HG02840 (cell line): ENCODE results near the gene PCSK2.

Experiments
- ATAC-seq: cut with Tn5 transposase; IDR thresholded peaks from one replicate; pipeline ENCODE4 v1.9.1; 2021; ENCODE audit warnings: mild to moderate bottlenecking, moderate library complexity, moderate number of reproducible peaks; ENCODE audit not compliant: unreplicated experiment, low FRiP score

Gene PCSK2

DNA sequence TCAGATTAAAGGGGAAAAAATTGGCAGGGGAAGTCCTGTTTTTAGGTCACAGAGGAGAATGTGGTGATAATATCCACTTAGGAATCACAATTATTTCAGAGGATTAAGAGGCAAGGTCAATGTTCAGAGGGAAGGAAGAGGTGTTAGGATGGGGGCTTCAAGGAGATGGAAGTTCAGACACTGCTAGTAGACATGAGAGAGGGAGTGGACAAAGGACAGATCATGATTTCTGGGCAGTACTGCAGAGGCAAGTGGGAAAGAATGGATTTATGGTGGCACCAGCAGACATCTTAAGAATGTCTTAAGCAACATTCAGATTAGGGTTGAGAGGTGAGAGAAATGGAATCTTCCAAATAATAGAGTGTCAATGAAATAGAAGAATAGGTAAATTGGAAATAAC is 9.9 kb downstream of the PCSK2 start:
- no peak for ATAC-seq

DNA sequence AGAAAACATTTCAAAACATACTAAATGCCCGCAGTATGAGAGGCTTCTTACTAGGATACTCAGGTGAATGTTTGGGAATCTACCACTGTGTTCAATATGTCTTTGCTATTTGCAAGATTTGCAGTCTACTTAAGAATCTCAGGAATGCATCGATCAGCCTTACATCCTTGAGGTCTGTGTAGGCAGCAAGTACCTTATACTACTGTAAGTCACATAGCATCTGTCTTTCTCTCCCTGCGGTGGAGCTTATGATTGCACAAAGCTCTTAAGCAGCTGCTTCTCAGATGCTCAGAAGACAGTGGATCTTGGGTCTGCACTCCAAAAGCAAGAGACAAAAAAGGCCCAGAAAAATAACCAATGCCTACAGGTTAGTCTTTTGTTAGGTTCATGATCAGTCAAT is 21.4 kb downstream of the PCSK2 start:
- no peak for ATAC-seq

DNA sequence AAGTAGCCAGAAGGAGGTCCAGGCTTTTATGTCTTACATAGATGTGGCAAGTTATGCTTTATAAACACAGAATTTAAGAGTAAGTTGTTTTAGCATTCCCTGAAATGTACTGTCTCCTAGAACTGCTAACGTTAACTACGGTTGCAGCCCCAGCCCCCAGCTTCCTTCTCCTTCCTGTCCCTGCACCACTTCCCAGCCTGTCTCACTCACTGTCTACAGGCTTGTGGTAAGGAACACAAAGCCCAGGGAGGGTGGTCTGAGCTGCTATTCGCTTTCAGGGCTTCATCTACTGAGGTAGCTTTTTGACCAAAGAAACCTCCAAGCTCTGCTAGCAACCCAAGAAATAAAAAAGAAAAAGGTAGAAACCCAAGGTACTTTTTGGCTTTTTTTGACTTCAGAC is 35.9 kb downstream of the PCSK2 start:
- ATAC-seq: no peak

DNA sequence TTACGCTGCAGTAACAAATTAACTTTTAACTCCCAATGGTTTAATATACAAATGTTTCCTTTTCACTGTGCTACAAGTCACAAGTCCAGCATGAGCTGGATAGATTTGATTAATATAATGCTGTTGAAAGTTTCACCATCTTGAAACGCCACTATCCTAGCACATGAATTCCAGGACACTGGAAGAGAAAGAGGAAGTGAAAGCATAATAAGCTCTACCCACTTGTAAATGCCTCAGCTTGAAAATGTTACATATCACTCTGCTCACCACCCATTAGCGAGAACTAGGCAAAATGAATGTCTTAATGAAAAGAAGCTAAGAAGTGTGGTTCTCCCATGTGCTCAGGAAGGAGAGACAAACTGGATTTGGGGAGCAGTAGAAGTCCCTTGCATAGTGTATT is 46.9 kb downstream of the PCSK2 start:
- no peak for ATAC-seq

DNA sequence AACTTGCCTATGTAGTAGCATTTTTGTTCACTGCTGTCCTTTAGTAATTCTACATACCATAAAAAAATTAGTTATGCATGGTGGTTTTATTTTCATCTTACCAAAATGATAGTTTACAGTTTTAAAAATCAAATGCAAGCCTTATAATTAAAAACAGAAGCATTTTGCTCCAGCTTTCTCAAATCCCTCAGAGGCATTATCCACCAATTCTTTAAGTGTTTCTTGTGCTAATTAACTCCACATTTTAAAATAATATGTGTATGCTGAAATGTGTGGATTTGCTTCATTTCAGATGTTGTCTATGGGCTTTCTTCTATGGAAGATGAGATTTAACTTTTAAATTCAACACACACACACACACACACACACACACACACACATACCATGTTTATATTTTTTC is 49.3 kb downstream of the PCSK2 start:
- ATAC-seq: no peak

DNA sequence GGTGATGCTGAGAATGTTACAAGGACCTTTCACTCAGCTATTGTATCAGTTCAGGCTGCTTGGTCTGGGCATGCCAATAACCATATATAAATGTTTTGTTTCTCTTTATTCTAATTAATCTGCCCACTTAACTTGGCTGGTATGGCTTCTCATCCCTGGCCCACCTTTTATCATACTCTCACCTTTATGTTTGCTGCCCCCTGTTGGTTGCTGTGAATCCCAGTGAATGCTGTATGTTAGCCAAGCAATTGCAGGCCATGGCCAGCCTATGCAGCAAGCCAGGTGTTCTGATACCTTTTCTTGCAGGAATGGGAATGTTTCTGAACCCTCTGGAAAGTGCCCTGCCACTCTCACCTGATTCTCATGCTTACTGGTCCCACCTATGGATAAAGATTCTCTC is 54.6 kb downstream of the PCSK2 start:
- ATAC-seq: no peak

DNA sequence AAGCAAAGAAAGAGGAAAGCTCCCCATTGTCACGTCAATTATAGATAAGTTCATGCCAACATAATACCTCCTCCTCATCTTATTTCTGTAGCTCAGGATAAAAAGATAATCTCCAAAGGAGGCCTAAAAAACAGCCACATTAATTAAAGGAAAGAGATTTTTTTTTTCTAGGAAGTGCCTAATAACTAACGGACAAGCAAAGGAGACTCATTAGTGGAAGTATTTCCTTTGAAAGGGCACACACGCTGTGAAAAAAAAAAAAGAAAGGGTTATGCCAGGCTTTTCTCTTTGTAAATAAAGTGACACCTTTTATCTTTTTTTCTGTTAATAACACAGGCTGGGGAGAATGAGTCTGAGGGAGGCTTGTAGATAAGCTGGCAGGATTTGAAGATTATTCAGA is 55.7 kb downstream of the PCSK2 start:
- ATAC-seq: no peak

DNA sequence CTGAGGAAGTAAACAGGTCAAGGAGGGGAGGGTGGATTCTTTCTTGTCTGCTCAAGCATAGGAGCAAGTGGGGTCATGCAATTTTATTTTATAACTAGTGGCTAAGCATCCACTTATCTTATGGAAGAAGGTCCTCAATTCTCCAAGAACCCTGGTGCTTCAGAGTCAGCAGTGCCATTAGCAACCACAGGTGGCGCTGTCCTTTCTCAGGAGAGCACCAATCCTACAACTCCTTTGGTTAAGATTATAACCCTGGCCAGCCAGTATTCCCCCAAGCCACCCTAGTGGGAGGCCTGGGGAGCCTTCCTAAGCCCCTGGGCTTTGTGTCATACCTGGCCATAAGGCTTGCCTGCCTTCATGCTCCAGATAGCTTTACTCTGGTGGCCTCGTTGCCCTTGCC is 60.7 kb downstream of the PCSK2 start:
- ATAC-seq: no peak

DNA sequence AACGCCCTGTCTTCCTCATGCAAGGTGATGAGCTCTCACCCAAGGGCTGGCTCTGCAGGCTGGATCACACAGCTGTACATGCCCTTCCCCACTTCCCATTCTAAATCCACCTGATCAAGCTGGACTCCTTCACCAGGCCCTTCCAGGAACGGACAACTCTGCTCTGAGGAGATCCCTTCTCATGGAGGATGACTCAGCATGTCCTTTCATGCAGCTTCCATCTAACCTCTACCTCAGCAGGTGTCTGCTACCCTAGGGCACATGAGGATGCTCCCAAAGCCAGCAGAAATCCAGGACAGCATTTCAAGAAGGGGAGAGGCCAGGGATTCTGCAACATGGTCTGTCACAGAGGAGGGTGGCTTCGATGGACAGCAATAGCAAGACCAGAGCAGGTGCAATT is 61.2 kb downstream of the PCSK2 start:
- no peak for ATAC-seq

DNA sequence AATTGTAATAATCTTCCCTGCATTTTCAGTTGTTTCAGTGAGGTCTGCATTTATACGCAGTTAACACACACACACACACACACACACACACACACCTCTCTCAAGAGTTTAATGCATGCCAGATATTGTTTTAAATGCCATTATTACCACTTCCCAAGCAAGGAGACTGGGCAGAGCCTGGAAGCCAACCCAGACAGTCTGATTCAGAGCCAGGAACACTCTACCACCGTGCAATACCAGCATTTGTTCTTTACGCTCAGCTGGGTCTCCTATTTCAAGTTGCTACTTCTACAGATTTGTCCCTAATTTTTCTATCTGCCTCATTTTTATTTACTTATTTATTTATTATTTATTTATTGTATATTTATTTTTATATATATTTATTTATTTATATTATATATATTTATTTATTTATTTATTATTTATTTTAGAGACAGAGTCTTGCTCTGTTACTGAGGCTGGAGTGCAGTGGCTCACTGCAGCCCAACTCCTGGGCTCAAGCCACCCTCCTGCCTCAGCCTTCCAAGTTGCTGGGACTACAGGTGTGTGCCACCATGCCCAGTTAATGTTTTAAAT is 68.4 kb downstream of the PCSK2 start:
- no peak for ATAC-seq

DNA sequence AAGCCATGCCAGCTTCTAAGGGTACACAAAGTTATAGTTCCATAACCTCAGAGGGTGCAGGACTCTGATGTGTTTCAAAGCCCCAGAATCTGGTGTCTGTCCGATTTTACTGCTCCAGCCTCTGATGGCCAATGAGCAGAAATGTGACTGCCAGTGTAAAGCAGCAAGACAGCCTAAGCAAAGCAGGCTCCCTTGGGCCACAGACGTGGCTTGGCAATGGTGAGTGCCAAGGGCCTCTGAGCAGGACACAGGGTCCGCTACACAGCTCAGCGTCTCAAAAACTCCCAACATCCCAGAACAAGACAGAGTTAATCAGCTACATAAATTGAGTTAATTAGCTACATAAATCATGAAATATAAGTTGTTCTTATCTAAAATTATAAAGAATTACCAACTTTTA is 69.2 kb downstream of the PCSK2 start:
- no peak for ATAC-seq

DNA sequence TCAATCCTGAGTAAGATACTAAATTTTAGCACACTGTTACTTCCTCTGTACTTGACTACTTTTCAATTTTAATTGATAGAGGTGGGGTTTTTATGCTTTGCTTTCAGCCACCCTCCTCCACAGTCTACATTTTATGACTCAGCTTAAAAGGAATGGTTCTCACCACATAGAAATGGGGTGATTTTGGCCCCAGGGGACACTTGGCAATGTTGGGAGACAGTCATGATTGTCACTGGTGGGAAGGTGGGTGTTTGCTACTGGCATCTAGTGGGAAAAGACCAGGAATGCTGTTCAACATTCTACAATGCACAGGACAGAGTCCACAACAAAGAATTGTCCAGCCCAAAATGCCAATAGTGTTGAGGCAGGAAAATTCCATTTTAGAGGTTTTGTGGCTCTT is 71.3 kb downstream of the PCSK2 start:
- no peak for ATAC-seq

DNA sequence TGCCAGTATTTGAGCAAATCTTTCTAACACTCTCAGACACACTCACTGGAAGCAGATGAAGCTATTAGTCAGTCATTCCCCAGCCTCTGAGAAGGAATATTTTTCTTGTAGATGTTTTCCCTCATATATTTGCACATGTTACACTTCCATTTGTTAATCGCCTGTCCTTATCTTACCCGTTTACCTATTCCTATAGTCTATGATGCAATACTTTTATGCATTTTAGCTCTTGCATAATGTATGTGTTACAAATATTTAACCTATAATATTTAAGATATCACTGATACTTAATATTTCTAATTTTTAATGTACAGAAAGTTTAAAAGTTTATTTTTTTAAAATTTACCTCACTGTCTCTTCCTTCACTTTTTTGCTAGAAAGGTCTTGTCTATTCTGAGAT is 71.9 kb downstream of the PCSK2 start:
- no peak for ATAC-seq

DNA sequence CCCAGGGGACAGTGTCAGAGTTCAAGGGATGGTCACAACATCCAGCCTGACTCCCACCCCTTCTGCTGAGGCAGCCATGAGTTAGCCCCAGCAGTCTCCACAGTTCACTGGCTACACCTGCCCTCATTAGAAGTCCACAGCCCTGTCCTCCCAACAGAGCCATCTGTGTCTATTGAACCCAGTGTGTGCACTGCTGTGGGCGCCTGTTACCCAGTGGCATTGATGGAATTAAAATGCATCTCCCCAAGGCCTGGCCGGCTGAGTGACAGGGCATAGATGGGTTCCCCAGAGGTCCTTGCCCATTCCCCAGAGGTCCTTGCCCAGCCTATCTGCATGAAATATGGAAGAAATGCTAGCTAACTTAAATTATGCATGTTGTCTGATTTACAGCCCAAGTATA is 73.3 kb downstream of the PCSK2 start:
- ATAC-seq: no peak

DNA sequence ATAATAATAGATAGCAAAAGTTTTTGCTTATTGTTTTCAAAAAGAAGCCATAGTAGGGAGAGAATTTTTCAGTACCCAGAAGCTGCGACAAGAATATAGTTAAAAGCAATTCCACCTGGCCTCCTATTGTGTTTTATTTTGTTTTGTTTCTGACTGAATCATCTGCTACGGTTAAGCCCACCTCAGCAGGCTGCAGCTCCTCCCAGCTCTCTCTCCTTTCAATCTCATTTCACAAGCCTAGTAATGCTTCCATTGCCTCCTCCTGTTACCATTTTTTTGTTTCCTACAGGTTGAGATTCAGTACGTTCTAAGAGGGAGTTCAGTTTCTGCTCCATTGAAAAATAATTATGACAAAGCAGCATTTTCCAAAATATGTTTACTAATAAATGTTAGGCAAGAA is 77.9 kb downstream of the PCSK2 start:
- no peak for ATAC-seq

DNA sequence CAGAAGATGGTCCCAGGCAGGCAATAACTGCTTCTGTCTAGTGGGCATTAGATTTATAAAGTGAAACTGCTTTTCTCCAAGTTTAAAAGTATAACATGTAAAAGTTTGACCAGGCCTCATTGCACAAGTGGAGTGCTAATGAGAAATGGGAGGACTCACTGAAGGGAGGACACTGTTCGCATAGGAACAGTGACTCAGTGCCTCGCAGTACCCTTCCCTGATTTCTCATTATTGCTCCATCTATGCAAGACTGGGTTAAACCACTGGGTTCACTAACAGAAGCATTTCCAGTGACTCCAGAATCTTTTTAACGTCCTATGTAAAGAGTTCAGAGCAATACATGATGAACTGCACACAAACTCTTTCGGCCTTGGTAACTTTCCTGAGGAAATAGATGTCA is 79.6 kb downstream of the PCSK2 start:
- ATAC-seq: no peak

DNA sequence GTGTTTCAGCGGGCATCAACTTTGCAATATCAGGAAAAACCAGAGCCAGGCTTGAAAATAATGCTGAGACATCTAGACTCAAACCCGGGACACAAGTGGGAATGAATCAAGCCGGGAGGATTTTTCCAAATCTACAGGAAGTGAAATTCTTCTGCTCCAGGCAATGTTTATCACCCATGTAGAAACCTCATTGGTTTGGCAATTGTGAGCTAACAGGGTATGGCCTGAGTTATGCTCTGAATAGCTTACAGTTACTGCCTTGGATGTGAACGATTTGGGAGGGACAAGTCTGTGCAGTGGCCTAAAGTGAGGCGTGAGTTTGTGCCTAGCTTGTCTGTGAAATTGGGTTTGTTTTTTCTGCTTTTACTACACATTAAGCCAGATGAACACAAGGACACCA is 87.4 kb downstream of the PCSK2 start:
- ATAC-seq: no peak

DNA sequence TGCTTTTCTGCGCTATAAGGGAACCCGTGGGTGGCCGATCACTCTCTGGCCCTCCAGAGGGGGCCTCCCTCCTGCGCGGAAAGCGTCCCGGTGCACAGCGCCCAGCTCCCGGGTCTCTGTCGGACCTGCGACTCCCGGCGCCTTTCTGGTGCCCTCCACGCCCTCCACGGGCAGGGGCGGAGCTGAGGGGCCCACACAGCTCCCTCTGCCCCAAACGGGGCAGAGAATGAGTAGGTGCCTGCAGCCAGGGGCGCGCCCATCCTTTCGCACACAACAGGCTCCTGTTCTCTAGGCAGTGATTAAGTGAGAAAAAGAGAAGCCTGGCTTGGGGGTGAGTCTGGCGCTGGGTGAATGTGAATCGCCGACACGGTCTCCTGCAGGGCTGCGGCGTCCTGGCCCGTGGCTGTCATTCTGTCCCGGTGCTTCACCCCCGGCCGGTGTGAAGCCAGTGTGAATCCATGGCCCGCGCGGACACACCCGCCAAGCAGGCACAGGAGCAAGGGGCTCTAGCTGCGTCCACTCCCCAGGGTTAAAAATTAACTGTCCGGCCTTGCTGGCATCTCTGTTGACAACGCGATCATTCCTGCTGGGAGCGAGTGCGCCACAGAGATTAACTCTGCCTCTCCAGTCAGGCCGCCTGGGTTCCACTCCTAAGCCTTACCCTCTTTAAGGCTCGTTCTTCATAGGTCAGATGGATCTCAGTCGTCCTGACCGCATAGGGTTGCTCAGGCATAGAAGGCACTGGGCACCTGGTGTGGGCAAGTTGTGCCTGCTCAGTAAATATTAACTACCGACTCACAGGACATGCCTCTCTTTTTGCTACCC is 88.8 kb downstream of the PCSK2 start:
- ATAC-seq: no peak

DNA sequence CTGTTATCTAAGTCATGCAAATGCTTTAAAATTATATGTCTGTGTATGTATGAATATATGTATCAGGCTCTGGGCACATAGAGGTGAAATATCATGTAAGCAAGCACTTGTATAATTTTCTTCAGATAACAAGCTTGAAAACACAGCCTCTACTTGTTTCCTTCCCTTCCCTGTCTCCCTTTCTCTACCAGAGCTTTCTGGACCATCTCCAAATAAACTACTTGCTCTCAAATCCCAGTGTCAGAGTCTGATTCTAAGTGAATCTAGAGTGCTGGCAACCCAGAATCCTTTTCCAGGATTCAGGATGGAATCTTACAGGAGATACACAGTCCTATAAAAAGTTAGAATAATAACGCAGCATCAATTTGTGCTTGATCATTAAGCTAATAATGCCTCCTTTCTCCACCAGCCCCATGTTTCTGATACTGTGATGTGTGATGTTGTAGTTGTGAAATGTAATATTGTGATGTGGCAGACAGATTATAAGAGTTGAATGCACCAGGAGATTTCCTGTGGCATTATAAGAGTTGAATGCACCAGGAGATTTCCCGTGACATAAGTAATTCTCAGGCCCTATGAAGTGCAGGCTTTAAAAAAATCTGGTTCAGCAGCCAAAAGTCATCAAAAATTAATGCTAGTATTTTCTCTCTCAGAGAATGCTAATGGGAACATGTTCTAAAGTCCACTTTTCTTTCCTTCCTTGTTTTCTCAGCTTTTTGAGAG is 89.6 kb downstream of the PCSK2 start:
- ATAC-seq: no peak

DNA sequence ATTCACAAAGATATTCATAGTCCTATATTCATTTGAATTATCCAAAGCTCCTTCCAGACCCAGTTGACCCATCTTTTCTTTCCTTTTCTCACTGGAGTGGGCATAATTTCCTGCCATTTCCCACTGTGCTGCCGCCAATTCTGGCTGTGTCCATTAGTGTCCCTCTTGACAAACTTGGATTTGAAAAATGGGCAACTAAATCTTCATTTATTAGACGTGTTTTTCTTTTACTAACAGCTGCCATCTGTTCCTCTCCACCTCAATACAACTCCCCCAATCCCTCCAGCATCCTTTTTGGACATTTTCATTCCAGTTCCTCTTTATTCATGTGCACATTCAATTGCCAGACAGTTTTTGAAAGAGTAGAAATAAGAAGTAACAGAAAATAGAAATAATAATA is 90.5 kb downstream of the PCSK2 start:
- no peak for ATAC-seq

DNA sequence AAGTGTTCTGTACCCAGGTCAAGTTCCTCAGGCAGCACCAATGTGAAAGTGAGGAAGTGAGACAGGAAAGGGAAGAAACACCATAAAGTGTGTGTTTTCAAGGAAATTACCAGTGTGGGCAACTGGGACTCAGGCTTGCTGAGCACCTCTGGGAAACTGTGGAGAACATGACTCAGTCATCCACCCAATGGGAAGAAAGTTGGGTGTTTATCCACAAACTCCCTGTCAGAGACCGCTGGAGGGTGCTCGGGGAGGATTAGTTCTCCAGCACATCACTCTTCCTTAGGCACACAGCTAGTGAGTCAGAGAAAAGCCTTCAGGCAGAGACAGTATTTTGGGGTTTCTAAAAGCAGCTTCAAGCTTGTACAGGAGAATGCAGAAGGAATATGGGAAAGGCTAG is 93.6 kb downstream of the PCSK2 start:
- ATAC-seq: no peak

DNA sequence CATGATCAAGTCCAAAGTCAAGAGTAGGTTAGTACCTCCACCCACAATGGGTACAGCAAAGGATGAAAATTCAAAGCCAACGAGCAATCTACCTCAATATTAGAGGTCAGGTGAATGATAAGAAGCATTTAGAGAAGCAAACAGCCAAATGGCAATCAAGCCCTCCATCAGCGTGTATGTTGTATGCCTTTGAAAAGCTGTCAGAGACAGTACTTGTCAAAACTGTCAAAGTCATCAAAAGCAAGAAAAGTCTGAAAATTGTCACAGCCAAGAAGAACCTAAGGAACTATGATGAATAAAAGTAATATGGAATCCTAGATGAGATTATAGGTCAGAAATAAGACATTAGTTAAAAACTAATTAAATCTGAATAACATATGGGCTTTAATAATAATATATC is 99.3 kb downstream of the PCSK2 start:
- ATAC-seq: no peak
